ENCODE results near the gene ABCC3. TPM values are rescaled to one million over a fixed set of nuclear protein-coding genes. Genes with fewer than 3 reads are reported as not detected.
"Not testable (repeated sequence)": the region's sequence is repeated elsewhere in the genome, so short reads cannot be mapped to it uniquely, and the experiment has no call there.

The ABCC3 gene
- total RNA-seq, 1 experiment from 2014 or later: not detected

- Histone ChIP-seq H3K27ac (ENCODE audit: low read length) (peak overlapping the region; percentile 88), H3K4me2 (ENCODE audit: low read depth, low read length, poor library complexity, severe bottlenecking) (peak overlapping the region; percentile 90), H3K9me2 (replicated peaks; ENCODE audit: insufficient read depth, low read length) (no peaks in the 10 kb centered on the region), H3K79me2 (ENCODE audit: low read length) (peaks cover 58% of the 10 kb centered on the region), H3K27me3 (ENCODE audit: low read length) (no peaks in the 10 kb centered on the region), H3K9ac (ENCODE audit: low read length) (peak overlapping the region; percentile 90), H3K9me3 (ENCODE audit: low read length) (no peaks in the 10 kb centered on the region), H4K20me1 (ENCODE audit: insufficient read depth, low read depth, low read length) (no peaks in the 10 kb centered on the region), H3K4me3 (ENCODE audit: low read length) (peak overlapping the region; percentile 91), H3K4me1 (ENCODE audit: low read length) (peaks cover 31% of the 10 kb centered on the region), H3K36me3 (ENCODE audit: insufficient read depth, low read length) (0 out of 2 replicates have a peak, but pooled peaks cover under 1% of the 10 kb centered on the region), H2AFZ (ENCODE audit: low read length) (peak overlapping the region; percentile 68; the same call in 1 of the 2 replicates)
- peak; percentile 64 for DNase-seq
These were observed 73.6 kb downstream of the ABCC3 start for GRCh38 chr17:50708050-50709000.

- H3K9me3 ChIP-seq (ENCODE audit: low read length); H3K27me3 ChIP-seq (ENCODE audit: low read length); DNase-seq; H3K9me2 ChIP-seq (replicated peaks; ENCODE audit: insufficient read depth, low read length); H4K20me1 ChIP-seq (ENCODE audit: insufficient read depth, low read depth, low read length); H3K36me3 ChIP-seq (ENCODE audit: insufficient read depth, low read length): not testable (repeated sequence)
- Histone ChIP-seq H3K79me2 (ENCODE audit: low read length) (peaks cover 50% of the 10 kb centered on the region), H3K9ac (ENCODE audit: low read length) (peak overlapping the region; percentile 90), H3K4me1 (ENCODE audit: low read length) (peaks cover 29% of the 10 kb centered on the region), H3K4me3 (ENCODE audit: low read length) (peak overlapping the region; percentile 91), H2AFZ (ENCODE audit: low read length) (peak overlapping the region; percentile 68; the same call in 1 of the 2 replicates), H3K27ac (ENCODE audit: low read length) (peak overlapping the region; percentile 88), H3K4me2 (ENCODE audit: low read depth, low read length, poor library complexity, severe bottlenecking) (peak overlapping the region; percentile 90)
These were observed 74.4 kb downstream of the ABCC3 start for GRCh38 chr17:50709053-50709452.

- Histone ChIP-seq H2AFZ (ENCODE audit: low read length) (no peak overlapping the region), H3K9ac (ENCODE audit: low read length) (no peak overlapping the region), H3K36me3 (ENCODE audit: insufficient read depth, low read length) (no peaks in the 10 kb centered on the region), H3K27ac (ENCODE audit: low read length) (no peak overlapping the region), H4K20me1 (ENCODE audit: insufficient read depth, low read depth, low read length) (no peaks in the 10 kb centered on the region), H3K79me2 (ENCODE audit: low read length) (peaks cover 41% of the 10 kb centered on the region), H3K9me2 (replicated peaks; ENCODE audit: insufficient read depth, low read length) (no peaks in the 10 kb centered on the region), H3K9me3 (ENCODE audit: low read length) (no peaks in the 10 kb centered on the region), H3K4me1 (ENCODE audit: low read length) (peaks cover 29% of the 10 kb centered on the region), H3K4me3 (ENCODE audit: low read length) (no peak overlapping the region), H3K27me3 (ENCODE audit: low read length) (no peaks in the 10 kb centered on the region), H3K4me2 (ENCODE audit: low read depth, low read length, poor library complexity, severe bottlenecking) (no peak overlapping the region)
- peak; percentile 51 for DNase-seq
These were observed 75.3 kb downstream of the ABCC3 start for GRCh38 chr17:50710025-50710424.

- Histone ChIP-seq H3K4me1 (ENCODE audit: low read length) (peaks cover 29% of the 10 kb centered on the region), H3K9ac (ENCODE audit: low read length) (no peak overlapping the region), H3K27me3 (ENCODE audit: low read length) (no peaks in the 10 kb centered on the region), H3K4me2 (ENCODE audit: low read depth, low read length, poor library complexity, severe bottlenecking) (no peak overlapping the region), H3K27ac (ENCODE audit: low read length) (no peak overlapping the region), H3K9me3 (ENCODE audit: low read length) (no peaks in the 10 kb centered on the region), H3K4me3 (ENCODE audit: low read length) (no peak overlapping the region), H2AFZ (ENCODE audit: low read length) (no peak overlapping the region), H3K9me2 (replicated peaks; ENCODE audit: insufficient read depth, low read length) (no peaks in the 10 kb centered on the region), H4K20me1 (ENCODE audit: insufficient read depth, low read depth, low read length) (no peaks in the 10 kb centered on the region), H3K79me2 (ENCODE audit: low read length) (peaks cover 35% of the 10 kb centered on the region), H3K36me3 (ENCODE audit: insufficient read depth, low read length) (no peaks in the 10 kb centered on the region)
- DNase-seq: no peak
These were observed 76.0 kb downstream of the ABCC3 start for GRCh38 chr17:50710650-50711049.

- H3K4me1 ChIP-seq (ENCODE audit: low read length): peaks cover 21% of the 10 kb centered on the region
- no peaks in the 10 kb centered on the region for H3K36me3 ChIP-seq (ENCODE audit: insufficient read depth, low read length)
- H3K27me3 ChIP-seq (ENCODE audit: low read length): no peaks in the 10 kb centered on the region
- no peak overlapping the region for H3K27ac ChIP-seq (ENCODE audit: low read length)
- peaks cover 17% of the 10 kb centered on the region for H3K79me2 ChIP-seq (ENCODE audit: low read length)
- H3K9ac ChIP-seq (ENCODE audit: low read length): no peak overlapping the region
- no peak overlapping the region for H3K4me2 ChIP-seq (ENCODE audit: low read depth, low read length, poor library complexity, severe bottlenecking)
- H3K9me3 ChIP-seq (ENCODE audit: low read length): no peaks in the 10 kb centered on the region
- no peaks in the 10 kb centered on the region for H4K20me1 ChIP-seq (ENCODE audit: insufficient read depth, low read depth, low read length)
- H3K9me2 ChIP-seq (replicated peaks; ENCODE audit: insufficient read depth, low read length): no peaks in the 10 kb centered on the region
- no peak overlapping the region for H3K4me3 ChIP-seq (ENCODE audit: low read length)
- DNase-seq: no peak
- H2AFZ ChIP-seq (ENCODE audit: low read length): no peak overlapping the region
These were observed 78.0 kb downstream of the ABCC3 start for GRCh38 chr17:50712641-50713040.

- Histone ChIP-seq H3K4me3 (ENCODE audit: low read length) (no peak overlapping the region), H4K20me1 (ENCODE audit: insufficient read depth, low read depth, low read length) (peaks cover 7% of the 10 kb centered on the region), H3K79me2 (ENCODE audit: low read length) (peaks cover 11% of the 10 kb centered on the region), H3K27me3 (ENCODE audit: low read length) (no peaks in the 10 kb centered on the region), H3K9ac (ENCODE audit: low read length) (no peak overlapping the region), H3K4me1 (ENCODE audit: low read length) (peaks cover 5% of the 10 kb centered on the region), H3K9me2 (replicated peaks; ENCODE audit: insufficient read depth, low read length) (no peaks in the 10 kb centered on the region), H3K9me3 (ENCODE audit: low read length) (no peaks in the 10 kb centered on the region), H3K27ac (ENCODE audit: low read length) (no peak overlapping the region), H2AFZ (ENCODE audit: low read length) (no peak overlapping the region), H3K36me3 (ENCODE audit: insufficient read depth, low read length) (no peaks in the 10 kb centered on the region), H3K4me2 (ENCODE audit: low read depth, low read length, poor library complexity, severe bottlenecking) (no peak overlapping the region)
- no peak for DNase-seq
These were observed 80.8 kb downstream of the ABCC3 start for GRCh38 chr17:50715471-50715870.

GRCh38 chr17:50719144-50719923 lies 84.7 kb downstream of the ABCC3 start, which contains the start of gene LUC7L3:
LUC7L3 (plus strand) TSS chr17:50719603; CDS start chr17:50719733, 130 bp downstream.
- Histone ChIP-seq H3K27me3 (ENCODE audit: low read length) (no peaks in the 10 kb centered on the region), H3K9me2 (replicated peaks; ENCODE audit: insufficient read depth, low read length) (no peaks in the 10 kb centered on the region), H3K9ac (ENCODE audit: low read length) (peak within 1 kb of the TSS; percentile 98), H2AFZ (ENCODE audit: low read length) (peak within 1 kb of the TSS; percentile 95), H3K4me3 (ENCODE audit: low read length) (peak within 1 kb of the TSS; percentile 84), H3K36me3 (ENCODE audit: insufficient read depth, low read length) (peaks cover 18% of the 10 kb centered on the region; the same call in 1 of the 2 replicates), H3K9me3 (ENCODE audit: low read length) (no peaks in the 10 kb centered on the region), H3K4me2 (ENCODE audit: low read depth, low read length, poor library complexity, severe bottlenecking) (peak within 1 kb of the TSS; percentile 91), H3K79me2 (ENCODE audit: low read length) (peaks cover 50% of the 10 kb centered on the region), H3K27ac (ENCODE audit: low read length) (peak within 1 kb of the TSS; percentile 88), H3K4me1 (ENCODE audit: low read length) (peaks cover 27% of the 10 kb centered on the region), H4K20me1 (ENCODE audit: insufficient read depth, low read depth, low read length) (peaks cover 46% of the 10 kb centered on the region)
- peak; percentile 97 for DNase-seq
